SH-SY5Y (cell line): ENCODE results near the gene NEO1.

Source experiments
- GATA2 ChIP-seq: IDR thresholded peaks from 2 replicates; pipeline ENCODE4 v1.6.1; 2011; ENCODE audit warnings: mild to moderate bottlenecking, low read depth, low read length
- GATA3 ChIP-seq: IDR thresholded peaks from 2 replicates; pipeline ENCODE4 v1.6.1; 2011; ENCODE audit warnings: low read depth, mild to moderate bottlenecking, low read length, moderate library complexity

NEO1 gene

DNA sequence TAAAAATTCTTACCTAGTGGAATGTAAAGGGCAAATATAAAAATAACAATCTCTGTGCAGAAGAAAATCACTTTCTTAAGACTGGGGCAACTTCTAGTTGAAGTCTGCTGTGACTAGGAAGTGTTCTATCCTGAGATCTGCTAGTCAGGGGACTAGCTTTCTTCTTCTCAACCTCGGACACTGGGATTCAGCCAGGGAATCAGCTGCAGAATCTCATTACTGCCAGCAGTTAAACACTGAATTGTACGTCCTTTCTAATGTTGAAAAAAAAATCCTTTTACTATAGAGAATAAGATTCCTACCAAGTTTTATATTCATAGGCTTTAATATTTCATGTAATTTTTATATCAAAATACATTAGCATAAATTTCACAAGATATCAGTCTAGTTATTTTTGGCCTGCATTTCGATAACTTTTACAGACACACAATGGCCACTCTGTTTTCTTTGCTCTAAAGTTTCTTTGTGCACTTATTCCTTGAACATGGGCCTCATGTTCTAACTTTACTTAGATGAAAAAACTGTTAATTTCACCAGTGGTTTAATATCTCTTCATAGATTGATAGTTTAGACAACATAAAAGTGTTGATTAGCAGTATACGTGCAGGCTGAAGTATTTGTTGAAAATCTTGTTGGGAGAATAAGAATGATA is 2.6 kb upstream of the NEO1 start:
- TF ChIP-seq GATA3 (no peak), GATA2 (no peak)

DNA sequence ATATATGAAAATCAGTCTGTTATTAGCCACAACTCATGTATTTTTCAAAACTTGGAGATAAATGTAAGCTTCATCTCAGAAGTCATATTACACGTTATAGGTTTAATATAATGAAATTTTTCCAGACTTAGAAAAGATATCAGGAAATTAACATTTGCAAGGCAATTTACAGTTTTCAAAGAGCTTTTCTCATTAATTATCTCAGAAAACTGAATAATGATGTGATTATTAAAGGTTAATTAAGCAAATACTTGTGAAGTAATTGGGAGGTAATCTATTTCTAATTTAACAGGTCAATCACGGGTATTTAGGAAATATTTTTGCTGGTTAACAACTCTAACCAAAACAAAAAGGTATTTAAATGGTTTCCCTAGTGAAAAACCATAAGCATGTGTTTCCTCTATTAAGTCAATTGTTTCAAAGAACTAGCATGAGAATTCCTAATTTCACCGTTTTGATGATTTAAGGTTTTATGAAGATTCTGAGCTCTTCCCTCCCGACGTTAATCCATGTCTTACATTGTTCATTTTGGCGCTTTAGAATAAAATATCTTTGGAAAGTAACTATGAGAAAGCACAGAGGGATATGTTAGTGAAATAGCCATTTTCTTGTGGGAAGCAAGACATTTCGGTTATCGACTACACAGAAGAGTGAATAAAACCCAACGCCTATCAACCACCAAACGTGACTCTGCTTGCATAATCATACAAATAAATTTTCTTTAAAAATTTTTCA is 1.5 kb upstream of the NEO1 start:
- TF ChIP-seq GATA3 (no peak), GATA2 (no peak)

DNA sequence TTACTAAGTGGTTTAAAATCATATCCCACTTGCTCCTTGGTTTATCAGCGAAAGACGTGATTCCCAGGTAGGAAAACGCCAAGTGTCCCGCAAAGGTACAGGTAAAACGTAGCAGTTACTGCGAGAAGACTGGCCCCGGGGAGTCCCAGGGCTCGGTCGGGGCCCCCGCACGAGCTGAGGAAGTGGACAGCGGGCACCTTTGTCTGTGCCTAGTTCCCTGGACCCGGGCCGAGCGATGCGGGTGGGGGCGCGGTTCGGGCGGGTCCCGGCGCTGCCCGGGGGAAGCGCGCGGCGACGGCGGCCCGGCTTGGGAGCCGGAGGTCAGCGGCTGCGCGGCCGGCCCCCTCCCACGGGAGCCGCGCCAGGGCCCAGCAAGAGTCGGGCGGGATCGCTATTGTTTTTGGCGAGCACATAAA is 864 bp upstream of the NEO1 start:
- TF ChIP-seq GATA3: no peak
- TF ChIP-seq GATA2: no peak

DNA sequence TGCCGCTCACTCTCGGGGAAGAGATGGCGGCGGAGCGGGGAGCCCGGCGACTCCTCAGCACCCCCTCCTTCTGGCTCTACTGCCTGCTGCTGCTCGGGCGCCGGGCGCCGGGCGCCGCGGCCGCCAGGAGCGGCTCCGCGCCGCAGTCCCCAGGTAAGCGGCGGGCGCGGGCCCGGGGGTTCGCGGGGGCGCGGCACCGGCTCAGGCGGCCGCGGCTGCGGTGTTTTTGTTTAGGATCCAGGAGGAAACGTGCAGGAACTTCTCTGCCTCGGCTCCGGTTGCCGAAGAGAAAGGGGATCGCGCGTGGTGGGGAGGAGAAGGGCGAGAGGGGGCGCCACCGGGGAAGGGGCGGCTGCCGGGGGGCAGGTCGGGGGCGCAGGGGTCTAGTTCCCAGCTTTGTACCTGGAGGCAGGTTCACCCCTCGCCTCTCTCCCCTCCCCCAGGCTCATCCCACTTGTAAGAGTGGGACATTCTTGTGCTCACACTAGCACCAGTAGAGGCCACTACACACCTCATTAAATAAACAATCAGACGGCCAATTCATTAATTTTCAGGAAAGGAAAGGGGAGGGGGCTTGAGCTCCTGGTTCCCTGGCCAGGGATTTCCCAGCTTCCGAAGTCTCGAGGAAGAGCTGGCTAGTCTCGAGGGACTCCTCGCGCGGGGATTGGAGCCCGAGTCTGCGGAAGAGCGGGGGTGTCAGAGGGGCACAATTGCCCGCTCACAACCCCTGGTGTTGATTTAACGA is 562 bp downstream of the NEO1 start:
- TF ChIP-seq GATA3 (no peak), GATA2 (no peak; the same call in 1 of the 2 replicates)

DNA sequence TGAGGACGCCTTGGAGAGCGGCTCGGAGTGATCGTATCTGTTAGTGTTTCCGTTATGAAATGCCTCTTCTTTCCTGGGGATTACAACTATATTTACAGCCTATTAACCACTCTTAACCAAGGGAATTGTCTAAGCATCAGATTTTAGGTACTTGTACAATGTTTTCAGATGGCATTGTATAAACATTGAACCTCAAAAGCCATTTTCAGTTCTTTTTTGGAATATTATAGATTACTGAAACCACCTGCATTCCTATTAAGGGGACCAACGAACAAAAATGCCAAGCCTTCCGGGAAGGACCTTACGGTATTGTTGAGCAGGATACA is 1.1 kb downstream of the NEO1 start:
- no peak for TF ChIP-seq GATA3
- peak; percentile 57; the same call in 1 of the 2 replicates for TF ChIP-seq GATA2

DNA sequence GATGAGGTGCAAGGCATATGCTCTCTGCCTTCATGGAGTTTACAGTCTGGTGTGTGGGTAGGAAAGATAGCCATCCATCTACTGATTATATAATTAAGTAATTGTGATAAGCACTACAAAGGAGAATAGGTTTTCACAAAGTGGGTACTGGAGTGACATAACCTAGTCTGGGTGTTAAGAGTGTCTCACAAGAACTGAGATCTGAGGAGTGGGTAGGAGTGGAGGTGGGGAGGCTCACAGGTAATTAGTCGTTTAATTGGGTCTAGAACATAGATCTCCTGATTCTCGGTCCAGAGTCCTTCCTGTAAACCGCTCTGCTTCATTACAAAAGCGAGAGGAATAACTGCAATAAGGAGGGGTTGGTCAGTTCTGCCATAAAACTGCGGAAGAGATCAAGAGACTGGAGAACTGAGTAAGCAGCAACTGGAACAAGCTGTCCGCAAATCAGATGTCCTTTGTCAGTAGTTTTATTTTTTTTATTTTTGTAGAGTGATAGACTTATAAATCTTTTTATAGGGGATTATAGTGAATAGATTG is 2.2 kb downstream of the NEO1 start:
- TF ChIP-seq GATA2 (no peak), GATA3 (no peak)

DNA sequence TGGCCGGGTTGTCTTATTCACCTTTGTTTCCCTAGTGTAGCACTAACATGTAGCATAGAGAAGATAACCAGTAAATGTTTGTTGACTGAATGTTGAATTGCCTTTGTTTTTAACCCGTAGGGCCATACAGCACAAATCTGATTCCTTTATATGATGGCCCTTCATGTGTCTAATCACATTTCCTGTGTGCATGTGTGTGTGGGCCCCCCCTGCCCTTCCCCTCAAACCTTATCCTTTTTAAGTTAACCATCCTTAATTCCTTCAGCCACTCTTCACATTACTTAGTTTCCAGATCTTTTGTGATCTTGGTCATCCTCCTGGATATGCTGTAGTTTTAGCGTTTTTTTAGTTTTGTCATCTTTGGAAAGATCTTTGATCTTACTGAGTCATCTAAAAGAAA is 4.2 kb downstream of the NEO1 start:
- TF ChIP-seq GATA2: no peak
- TF ChIP-seq GATA3: no peak

DNA sequence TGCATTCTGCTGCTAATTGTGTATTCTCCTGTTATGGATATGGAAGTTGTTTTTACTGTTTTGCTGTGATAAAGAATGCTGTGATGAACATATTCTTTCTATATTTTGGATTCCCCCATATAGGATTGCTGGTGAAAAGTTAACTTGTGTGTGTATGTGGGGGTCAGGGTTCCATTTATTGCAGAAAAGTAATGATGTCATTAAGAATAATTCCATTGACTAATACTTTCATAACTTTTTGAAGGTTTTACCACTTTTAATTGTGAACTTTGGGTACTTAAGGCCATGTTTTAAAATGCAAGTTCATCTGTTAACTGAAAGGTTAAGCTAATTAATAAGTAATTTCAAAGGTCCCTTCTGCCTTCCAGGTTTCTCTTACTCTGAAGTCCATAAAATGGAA is 6.2 kb downstream of the NEO1 start:
- no peak for TF ChIP-seq GATA2
- TF ChIP-seq GATA3: no peak

DNA sequence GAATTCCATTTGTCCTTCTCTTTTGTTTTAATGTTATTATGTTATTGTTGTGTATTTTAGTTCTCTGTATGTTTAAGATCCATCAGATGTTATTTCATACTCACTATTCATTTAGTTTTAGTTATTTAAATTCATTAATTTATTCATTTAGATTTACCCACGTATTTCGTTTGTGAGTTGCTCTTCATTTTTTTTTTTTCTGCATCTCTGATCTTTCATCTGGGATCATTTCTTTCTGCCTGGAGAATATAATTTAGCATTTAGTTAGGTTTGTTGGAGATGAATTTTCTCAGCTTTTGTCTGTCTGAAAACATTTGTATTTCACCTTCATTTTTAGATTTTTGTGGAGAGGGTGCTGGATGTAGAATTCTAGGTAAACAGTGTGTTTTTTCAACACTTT is 12.9 kb downstream of the NEO1 start:
- TF ChIP-seq GATA2 (no peak), GATA3 (no peak)

DNA sequence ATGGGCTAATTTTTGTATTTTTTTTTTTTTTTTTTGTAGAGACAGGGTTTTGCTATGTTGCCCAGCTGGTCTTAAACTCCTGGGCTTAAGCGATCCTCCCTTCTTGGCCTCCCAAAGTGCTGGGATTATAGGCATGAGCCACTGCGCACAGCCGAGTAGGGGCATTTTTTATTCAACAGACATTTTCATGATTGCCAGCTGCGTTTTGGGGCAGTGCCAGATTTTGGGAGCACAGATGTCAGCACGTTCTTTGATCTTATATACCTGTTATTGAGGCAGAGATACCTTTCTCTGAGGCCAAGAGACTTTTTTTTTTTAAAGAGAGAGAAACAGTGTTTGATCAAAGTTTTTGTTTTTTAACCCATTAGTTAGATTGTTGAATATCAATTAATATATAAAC is 16.8 kb downstream of the NEO1 start:
- TF ChIP-seq GATA3: no peak
- TF ChIP-seq GATA2: no peak

DNA sequence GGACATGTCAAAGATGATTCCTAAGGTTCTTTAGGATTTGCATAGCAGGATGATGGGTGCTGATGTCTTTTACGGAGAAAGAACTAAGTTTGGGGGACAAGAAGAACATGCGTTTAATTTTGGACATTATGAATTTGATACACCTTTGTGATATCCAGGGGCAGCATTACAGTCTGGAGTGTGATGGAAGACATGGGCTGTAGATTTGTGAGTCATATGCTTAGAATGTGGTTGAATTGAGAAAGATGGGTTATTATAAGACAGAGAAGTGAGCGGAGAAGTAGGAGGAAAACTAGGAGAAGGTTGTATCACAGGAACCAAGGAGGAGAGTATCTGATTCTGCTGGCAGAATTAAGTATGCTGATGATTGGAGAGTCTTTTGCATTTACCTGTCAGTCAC is 20.6 kb downstream of the NEO1 start:
- TF ChIP-seq GATA2: no peak
- TF ChIP-seq GATA3: no peak

DNA sequence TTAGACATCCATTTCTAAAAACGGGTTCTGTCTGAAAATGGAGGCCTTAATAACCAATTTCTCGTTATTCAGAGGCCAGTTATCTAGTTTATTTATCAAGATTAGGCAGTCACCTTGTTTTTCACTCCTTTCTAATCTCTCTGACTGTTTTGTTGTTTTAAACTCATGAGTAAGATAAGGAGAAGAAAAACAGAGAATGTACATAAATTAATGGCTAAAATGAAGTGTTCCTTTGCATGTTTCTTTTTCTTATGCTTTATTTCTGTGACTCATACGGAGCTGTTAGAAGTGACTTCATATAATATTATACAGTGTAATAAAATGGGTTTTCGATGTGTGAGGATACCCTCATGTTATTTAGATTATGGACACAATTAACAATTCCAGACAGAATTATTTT is 22.0 kb downstream of the NEO1 start:
- no peak for TF ChIP-seq GATA2
- TF ChIP-seq GATA3: no peak

DNA sequence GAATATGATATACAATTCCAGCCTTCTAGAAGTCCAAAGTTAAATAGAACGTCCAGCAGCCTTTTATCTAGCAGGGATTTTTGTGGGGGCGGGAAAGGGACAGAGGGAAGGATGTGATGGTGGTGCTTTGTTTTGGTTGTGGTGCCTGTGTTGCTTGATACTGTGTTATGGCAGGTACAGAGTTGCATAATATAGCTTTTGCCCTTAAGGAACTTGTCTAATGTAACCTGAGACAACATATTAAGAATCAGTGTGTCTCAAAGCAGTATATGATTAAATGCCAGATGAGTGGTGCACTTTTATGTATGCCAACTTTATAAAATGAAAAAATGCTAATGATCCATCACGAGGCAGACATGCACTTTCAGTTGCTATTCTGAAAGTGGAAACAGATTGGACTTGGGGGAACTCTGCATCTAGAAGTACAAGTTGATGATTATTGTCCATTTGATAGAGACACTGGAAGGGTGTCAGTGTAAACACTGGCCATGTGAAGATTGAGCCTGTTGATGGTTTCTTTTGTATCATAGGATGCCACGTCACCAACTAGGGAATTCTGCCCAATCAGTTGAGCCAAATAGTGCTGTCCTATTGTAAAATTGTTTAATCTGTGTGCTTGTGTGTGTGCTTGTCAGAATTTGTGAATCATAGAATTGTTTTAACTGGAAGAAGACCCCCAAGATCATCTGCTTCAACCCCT is 23.0 kb downstream of the NEO1 start:
- TF ChIP-seq GATA3 (no peak), GATA2 (no peak)

DNA sequence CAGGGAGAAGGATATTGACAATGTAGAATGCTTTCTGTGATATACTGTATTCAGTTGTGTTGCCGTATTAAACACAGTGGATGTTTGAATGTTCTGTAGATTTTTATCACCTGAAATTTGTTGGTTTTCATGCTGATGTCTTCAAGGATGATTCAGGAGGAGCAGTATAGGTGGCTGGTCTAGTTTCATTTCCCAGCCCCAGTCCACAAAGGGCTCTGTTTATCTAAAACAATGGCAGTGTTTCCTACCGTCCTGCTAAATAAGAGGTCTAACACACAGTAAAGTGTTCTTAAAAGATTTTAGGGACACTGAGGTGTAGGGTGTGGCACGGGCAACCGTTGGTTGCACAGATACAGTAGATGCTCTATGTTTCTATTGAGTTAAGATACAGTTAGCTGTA is 26.0 kb downstream of the NEO1 start:
- TF ChIP-seq GATA2 (no peak), GATA3 (no peak)
